Urothelium cell line (cell line): ENCODE results near the gene ZBTB33.

Source experiments
- DNase-seq: peaks from one replicate; pipeline ENCODE4 v3.0.0; 2011; ENCODE audit warnings: low spot score, mixed read lengths
- FAIRE-seq: peaks from 2 replicates; lab custom pipeline; 2011; peaks lifted over from hg19 to GRCh38; lab: Jason Lieb, UNC

ZBTB33 gene

GRCh38 chrX:120304256-120304655, 53.6 kb downstream of the ZBTB33 start:
- no peak for DNase-seq
- no peak for FAIRE-seq

DNA sequence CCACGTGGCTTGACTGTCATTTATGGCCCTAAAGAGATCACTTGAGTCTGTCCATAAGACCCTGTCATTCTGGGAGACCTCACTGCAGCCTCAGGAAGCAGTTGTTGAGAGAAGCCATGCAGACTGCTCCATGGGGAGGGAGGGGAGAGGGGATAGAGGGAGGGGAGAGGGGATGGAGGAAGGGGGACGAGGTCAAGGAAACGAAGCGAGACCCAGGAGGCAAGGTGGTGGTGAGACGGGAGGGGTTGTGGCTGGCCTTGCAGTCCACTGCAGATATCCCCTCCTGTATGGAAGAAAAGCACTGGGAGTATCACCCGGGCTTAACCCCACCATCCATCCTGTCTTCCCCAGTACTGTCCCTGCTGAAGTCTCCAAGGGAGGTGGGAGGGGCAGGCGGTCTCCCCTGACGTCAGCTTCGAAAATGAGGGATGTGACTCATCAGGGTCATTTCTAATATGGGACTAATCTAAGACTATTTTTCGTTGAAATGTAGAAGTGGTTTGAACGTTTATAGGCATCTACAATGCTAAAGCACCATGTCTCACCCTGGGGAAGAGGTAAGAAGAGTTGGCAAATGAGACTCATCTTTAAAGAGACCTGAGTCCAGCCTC, 55.0 kb downstream of the ZBTB33 start:
- DNase-seq = no peak
- FAIRE-seq = no peak

DNA sequence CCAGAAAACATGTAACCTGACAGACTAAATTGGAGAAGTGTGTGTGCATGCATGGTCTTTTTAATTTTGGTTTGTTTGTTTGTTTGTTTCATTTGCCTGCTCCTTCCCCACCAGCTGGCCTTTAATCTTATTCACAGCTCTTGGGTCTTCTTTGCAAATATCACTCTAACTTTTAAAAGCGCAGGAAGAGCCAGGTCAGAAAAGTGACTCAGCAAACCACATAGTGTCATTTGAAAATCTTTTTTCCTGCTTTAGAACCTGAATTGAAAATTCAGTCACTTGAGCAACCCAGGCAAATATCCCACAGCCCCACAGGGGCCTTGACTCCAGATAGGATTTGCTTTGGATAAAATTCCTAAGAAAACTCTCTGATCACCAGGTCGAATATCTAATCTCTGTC, 56.0 kb downstream of the ZBTB33 start:
- no peak for FAIRE-seq
- no peak for DNase-seq
